Keratinocyte (primary cell): Measurements from ENCODE around the gene TUBB4B. TPM values are rescaled to one million over a fixed set of nuclear protein-coding genes. Genes with fewer than 3 reads are reported as not detected.

Experiments
- DNase-seq: peaks from one replicate; pipeline ENCODE4 v3.0.0-alpha.2; 2011; ENCODE audit warnings: low read depth, missing footprints, low spot score
- FAIRE-seq: peaks from 2 replicates; lab custom pipeline; 2011; peaks lifted over from hg19 to GRCh38; lab: Jason Lieb, UNC
- H2AFZ ChIP-seq: 2 replicates; pipeline ENCODE4 v1.6.0; 2012; ENCODE audit warnings: low read length, control low read depth, inconsistent platforms; ENCODE audit not compliant: control insufficient read depth
- H3K27ac ChIP-seq: 2 replicates; pipeline ENCODE4 v1.5.1; 2011; ENCODE audit warnings: low read length; ENCODE audit not compliant: control insufficient read depth, insufficient read depth
- H3K27me3 ChIP-seq: 3 replicates; pipeline ENCODE4 v1.6.0; 2011; ENCODE audit warnings: low read length; ENCODE audit not compliant: control insufficient read depth, insufficient read depth; ENCODE audit errors: extremely low read depth
- H3K36me3 ChIP-seq, 2 experiments: 2 replicates in 1 of 2; 3 replicates in 1 of 2; pipeline ENCODE4 v1.5.1; 2011; ENCODE audit warnings: low read length in 2 of 2, mild to moderate bottlenecking in 1 of 2; ENCODE audit not compliant: control insufficient read depth in 2 of 2, insufficient read depth in 2 of 2; ENCODE audit errors: extremely low read depth in 1 of 2
- H3K4me1 ChIP-seq: 3 replicates; pipeline ENCODE4 v1.5.1; 2011; ENCODE audit warnings: low read length; ENCODE audit not compliant: control insufficient read depth, insufficient read depth; ENCODE audit errors: extremely low read depth
- H3K4me2 ChIP-seq: 3 replicates; pipeline ENCODE4 v1.6.0; 2011; ENCODE audit warnings: low read depth, low read length; ENCODE audit not compliant: control insufficient read depth, insufficient read depth; ENCODE audit errors: extremely low read depth
- H3K4me3 ChIP-seq, 3 experiments: fragments of 200-600 bp in 1 of 3; sonication (generic) in 1 of 3; 2 replicates in 2 of 3; 3 replicates in 1 of 3; pipeline ENCODE4 v1.5.1; 2011 to 2016; ENCODE audit warnings: low read length in 3 of 3, mild to moderate bottlenecking in 3 of 3, control low read depth in 2 of 3, inconsistent platforms in 1 of 3, low read depth in 1 of 3, mixed read lengths in 1 of 3, mixed run types in 1 of 3, moderate library complexity in 1 of 3; ENCODE audit not compliant: control insufficient read depth in 2 of 3, insufficient read depth in 2 of 3; ENCODE audit errors: extremely low read depth in 1 of 3
- H3K79me2 ChIP-seq: 2 replicates; pipeline ENCODE4 v1.6.0; 2012; ENCODE audit warnings: low read length; ENCODE audit not compliant: control insufficient read depth, insufficient read depth
- H3K9ac ChIP-seq: 3 replicates; pipeline ENCODE4 v1.6.0; 2011; ENCODE audit warnings: low read length; ENCODE audit not compliant: control insufficient read depth, insufficient read depth; ENCODE audit errors: extremely low read depth
- H3K9me1 ChIP-seq: 3 replicates; pipeline ENCODE4 v1.6.0; 2011; ENCODE audit warnings: low read length; ENCODE audit not compliant: control insufficient read depth, insufficient read depth; ENCODE audit errors: extremely low read depth
- H3K9me3 ChIP-seq: 2 replicates; pipeline ENCODE4 v1.5.1; 2012; ENCODE audit warnings: low read depth, low read length; ENCODE audit not compliant: control insufficient read depth
- H4K20me1 ChIP-seq: 3 replicates; pipeline ENCODE4 v1.6.0; 2011; ENCODE audit warnings: low read length; ENCODE audit not compliant: control insufficient read depth, insufficient read depth; ENCODE audit errors: extremely low read depth
- EZH2 ChIP-seq: IDR thresholded peaks from one replicate; pipeline ENCODE4 v1.6.1; 2012; ENCODE audit warnings: inconsistent platforms, mild to moderate bottlenecking, low read length, moderate library complexity
- dilution Hi-C: fragments of 300-500 bp; cut with MboI; formaldehyde crosslinking; loops from one replicate; pipeline ENCODE4 v1.7.0; 2020; ENCODE audit warnings: low sequenced_read_pairs; ENCODE audit not compliant: extremely low pct_ligation_motif_present
- polyA plus RNA-seq, 5 experiments: library from polyadenylated mRNA; depleted of rRNA in 3 of 5; stranded (reverse) in 3 of 5; stranded (forward) in 1 of 5; unstranded in 1 of 5; fragments of >200 nt; gene quantifications; 1 replicate in 1 of 5; 2 replicates in 3 of 5; 3 replicates in 1 of 5; pipeline versions ENCODE4 v1.2.1 to v1.2.3, GENCODE V29; 2011 to 2012; ENCODE audit warnings: missing spikeins in 2 of 5, low read depth in 1 of 5, low replicate concordance in 1 of 5
- TF ChIP-seq, protein P1 (sequence below), 3 experiments: IDR thresholded peaks in 1 of 3; conservative IDR thresholded peaks in 1 of 3; optimal IDR thresholded peaks in 1 of 3; 2 replicates in 2 of 3; 3 replicates in 1 of 3; pipeline versions ENCODE3 to v1.5.1; 2011; ENCODE audit warnings: low read length in 3 of 3, mild to moderate bottlenecking in 3 of 3, moderate library complexity in 2 of 3, control low read depth in 1 of 3, inconsistent platforms in 1 of 3; ENCODE audit not compliant: insufficient read depth in 2 of 3; ENCODE audit errors: extremely low read depth in 1 of 3

Gene TUBB4B
- polyA plus RNA-seq, 1 donor (not counting 4 experiments of a cell fraction or from before 2014, with no cell fraction given), result 440 TPM

DNA sequence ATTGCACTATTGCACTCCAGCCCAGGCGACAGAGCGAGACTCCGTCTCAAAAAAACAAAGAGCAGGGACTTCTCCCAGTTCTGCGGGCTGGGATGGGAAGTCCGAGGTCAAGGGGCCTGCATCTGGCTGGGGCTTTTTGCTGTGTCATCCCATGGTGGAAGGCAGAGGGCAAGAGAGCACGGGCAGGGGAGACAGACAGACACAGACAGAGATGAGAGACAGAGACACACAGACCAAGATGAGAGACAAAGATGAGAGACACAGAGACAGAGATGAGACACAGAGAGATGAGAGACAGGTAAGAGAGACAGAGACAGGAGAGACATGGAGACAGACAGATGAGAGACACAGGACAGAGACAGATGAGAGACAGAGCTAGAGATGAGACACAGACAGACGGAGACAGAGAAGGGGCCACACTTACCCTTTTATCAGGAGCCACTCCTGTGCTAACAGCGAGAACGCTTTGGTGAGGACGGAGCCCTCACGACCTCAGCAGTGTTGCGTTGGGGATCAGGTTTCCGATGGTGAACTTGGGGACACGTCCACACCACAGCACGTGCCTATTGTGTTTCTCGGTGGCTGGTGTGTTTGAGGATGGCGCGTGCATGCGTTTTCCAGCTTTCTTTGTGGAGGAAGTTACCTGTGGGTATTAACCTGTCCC lies 27.6 kb downstream of the TUBB4B start:
- Histone ChIP-seq H3K79me2 (peaks cover 4% of the 10 kb centered on the region), H3K4me3 (no peak overlapping the region), H3K4me1 (peaks cover 8% of the 10 kb centered on the region), H3K9me1 (no peaks in the 10 kb centered on the region), H3K27ac (no peak overlapping the region), H3K4me2 (no peak overlapping the region), H3K36me3 (peaks cover 37 to 40% of the 10 kb centered on the region in 2 experiments), H3K9ac (no peak overlapping the region), H2AFZ (no peak overlapping the region), H3K9me3 (no peaks in the 10 kb centered on the region), H4K20me1 (peaks cover 12% of the 10 kb centered on the region), H3K27me3 (no peaks in the 10 kb centered on the region)
- DNase-seq, result no peak
- FAIRE-seq, result no peak
- dilution Hi-C loops, result no loop called here
- TF ChIP-seq EZH2, result no peak
- TF ChIP-seq, protein P1, sequence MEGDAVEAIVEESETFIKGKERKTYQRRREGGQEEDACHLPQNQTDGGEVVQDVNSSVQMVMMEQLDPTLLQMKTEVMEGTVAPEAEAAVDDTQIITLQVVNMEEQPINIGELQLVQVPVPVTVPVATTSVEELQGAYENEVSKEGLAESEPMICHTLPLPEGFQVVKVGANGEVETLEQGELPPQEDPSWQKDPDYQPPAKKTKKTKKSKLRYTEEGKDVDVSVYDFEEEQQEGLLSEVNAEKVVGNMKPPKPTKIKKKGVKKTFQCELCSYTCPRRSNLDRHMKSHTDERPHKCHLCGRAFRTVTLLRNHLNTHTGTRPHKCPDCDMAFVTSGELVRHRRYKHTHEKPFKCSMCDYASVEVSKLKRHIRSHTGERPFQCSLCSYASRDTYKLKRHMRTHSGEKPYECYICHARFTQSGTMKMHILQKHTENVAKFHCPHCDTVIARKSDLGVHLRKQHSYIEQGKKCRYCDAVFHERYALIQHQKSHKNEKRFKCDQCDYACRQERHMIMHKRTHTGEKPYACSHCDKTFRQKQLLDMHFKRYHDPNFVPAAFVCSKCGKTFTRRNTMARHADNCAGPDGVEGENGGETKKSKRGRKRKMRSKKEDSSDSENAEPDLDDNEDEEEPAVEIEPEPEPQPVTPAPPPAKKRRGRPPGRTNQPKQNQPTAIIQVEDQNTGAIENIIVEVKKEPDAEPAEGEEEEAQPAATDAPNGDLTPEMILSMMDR (optimal IDR thresholded peaks at IDR 0.05 in 1 of 3, IDR thresholded peaks at IDR 0.05 in 1 of 3, conservative IDR thresholded peaks at IDR 0.05 in 1 of 3; ENCODE audit: extremely low read depth in 1 of 3, insufficient read depth in 2 of 3, low read length in 3 of 3), result no peak

DNA sequence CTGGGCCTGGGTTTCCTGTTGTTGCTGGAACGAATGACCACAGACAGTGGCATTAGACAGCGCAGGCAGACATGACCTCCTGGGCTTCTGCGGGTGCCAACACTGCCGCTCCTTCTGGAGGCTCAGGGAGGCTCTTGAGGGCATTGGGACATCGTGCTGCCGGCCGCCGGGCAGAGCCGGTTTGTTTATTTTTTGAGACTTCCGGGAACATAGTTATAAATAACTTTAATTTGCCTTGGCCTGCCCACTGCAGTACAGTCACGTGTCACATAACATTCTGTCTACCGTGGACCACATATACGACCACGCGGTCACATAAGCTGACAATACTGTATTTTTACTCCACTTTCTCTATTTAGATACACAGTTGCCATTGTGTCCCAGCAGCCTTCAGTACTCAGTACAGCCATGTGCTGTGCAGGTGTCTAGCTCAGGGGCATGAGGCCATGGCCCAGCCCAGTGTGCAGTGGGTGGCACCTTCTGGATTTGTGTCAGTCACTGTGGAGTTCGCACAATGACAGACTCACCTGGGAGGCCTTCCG lies 28.2 kb downstream of the TUBB4B start:
- Histone ChIP-seq H3K36me3 (peaks cover 34 to 37% of the 10 kb centered on the region in 2 experiments), H3K9me3 (no peaks in the 10 kb centered on the region), H3K27me3 (no peaks in the 10 kb centered on the region), H3K79me2 (peaks cover 4% of the 10 kb centered on the region), H2AFZ (no peak overlapping the region), H3K4me3 (no peak overlapping the region), H3K9ac (no peak overlapping the region), H3K27ac (no peak overlapping the region), H3K4me1 (peaks cover 14% of the 10 kb centered on the region), H3K4me2 (no peak overlapping the region), H4K20me1 (peaks cover 12% of the 10 kb centered on the region), H3K9me1 (no peaks in the 10 kb centered on the region)
- DNase-seq (no peak), FAIRE-seq (no peak)
- TF ChIP-seq, protein P1 (optimal IDR thresholded peaks at IDR 0.05 in 1 of 3, IDR thresholded peaks at IDR 0.05 in 1 of 3, conservative IDR thresholded peaks at IDR 0.05 in 1 of 3; ENCODE audit: extremely low read depth in 1 of 3, insufficient read depth in 2 of 3, low read length in 3 of 3), result no peak
- no peak for TF ChIP-seq EZH2
- dilution Hi-C loops, result no loop called here
